HG03135 (cell line): ENCODE results near the gene CLDN16.

Source experiments
- ATAC-seq: cut with Tn5 transposase; IDR thresholded peaks from one replicate; pipeline ENCODE4 v1.9.1; 2021; ENCODE audit warnings: mild to moderate bottlenecking, moderate library complexity; ENCODE audit not compliant: unreplicated experiment

CLDN16 gene

GRCh38 chr3:190433626-190434025 lies 45.7 kb downstream of the CLDN16 start:
- no peak for ATAC-seq

GRCh38 chr3:190435618-190436017 lies 47.7 kb downstream of the CLDN16 start:
- no peak for ATAC-seq

- no peak for ATAC-seq
Measured at GRCh38 chr3:190436331-190436730, 48.4 kb downstream of the CLDN16 start.

- ATAC-seq = no peak
Measured at GRCh38 chr3:190442240-190442639, 54.3 kb downstream of the CLDN16 start.

GRCh38 chr3:190443257-190443656 lies 55.3 kb downstream of the CLDN16 start:
- ATAC-seq = no peak

- ATAC-seq = no peak
Measured at GRCh38 chr3:190444006-190444405, 56.0 kb downstream of the CLDN16 start.

GRCh38 chr3:190444576-190445145 lies 56.7 kb downstream of the CLDN16 start:
- no peak for ATAC-seq

- no peak for ATAC-seq
Measured at GRCh38 chr3:190446573-190447279, 58.8 kb downstream of the CLDN16 start.

- no peak for ATAC-seq
Measured at GRCh38 chr3:190448256-190448655, 60.3 kb downstream of the CLDN16 start.

- no peak for ATAC-seq
Measured at GRCh38 chr3:190449801-190450200, 61.8 kb downstream of the CLDN16 start, which contains the start of gene TMEM207. Gene TMEM207 (minus strand): TSS chr3:190449901. CDS start chr3:190449809, 92 bp downstream.

GRCh38 chr3:190455828-190456227 lies 67.9 kb downstream of the CLDN16 start:
- ATAC-seq = no peak

GRCh38 chr3:190456770-190457169 lies 68.8 kb downstream of the CLDN16 start:
- ATAC-seq = no peak

- no peak for ATAC-seq
Measured at GRCh38 chr3:190458040-190458439, 70.1 kb downstream of the CLDN16 start.
